Measurements from ENCODE around the gene KCNG2.

KCNG2 gene

GRCh38 chr18:79924814-79925731, 127.3 kb downstream of the KCNG2 start:
- Histone ChIP-seq H3K36me3 (peaks cover 43% of the 10 kb centered on the region), H3K9me3 (ENCODE audit: severe bottlenecking) (peaks cover 5% of the 10 kb centered on the region), H3K27ac (peak overlapping the region; percentile 78), H3K4me3 (ENCODE audit: low read depth, low read length) (peak overlapping the region; percentile 8), H3K27me3 (ENCODE audit: insufficient read depth, low read depth, severe bottlenecking) (no peaks in the 10 kb centered on the region)
- peak; percentile 96 for DNase-seq
- TF ChIP-seq CTCF (IDR thresholded peaks at IDR 0.05; ENCODE audit: low read depth, low read length) = peak; percentile 74

- TF ChIP-seq CTCF (IDR thresholded peaks at IDR 0.05; ENCODE audit: low read depth, low read length) = no peak
- H3K9me3 ChIP-seq (ENCODE audit: severe bottlenecking) = peaks cover 10% of the 10 kb centered on the region
- H3K4me3 ChIP-seq (ENCODE audit: low read depth, low read length) = no peak overlapping the region
- peak overlapping the region; percentile 89 for H3K27ac ChIP-seq
- H3K27me3 ChIP-seq (ENCODE audit: insufficient read depth, low read depth, severe bottlenecking) = no peaks in the 10 kb centered on the region
- DNase-seq = peak; percentile 18
- H3K36me3 ChIP-seq = peaks cover 49% of the 10 kb centered on the region
These were observed 128.6 kb downstream of the KCNG2 start for GRCh38 chr18:79926306-79926705.

- H3K9me3 ChIP-seq (ENCODE audit: severe bottlenecking) = peaks cover 10% of the 10 kb centered on the region
- H3K36me3 ChIP-seq = peaks cover 51% of the 10 kb centered on the region
- peak overlapping the region; percentile 39 for H3K4me3 ChIP-seq (ENCODE audit: low read depth, low read length)
- DNase-seq = peak; percentile 96
- H3K27me3 ChIP-seq (ENCODE audit: insufficient read depth, low read depth, severe bottlenecking) = no peaks in the 10 kb centered on the region
- peak overlapping the region; percentile 89 for H3K27ac ChIP-seq
- TF ChIP-seq CTCF (IDR thresholded peaks at IDR 0.05; ENCODE audit: low read depth, low read length) = no peak
These were observed 129.2 kb downstream of the KCNG2 start for GRCh38 chr18:79926715-79927606.

- Histone ChIP-seq H3K27ac (peak overlapping the region; percentile 89), H3K4me3 (ENCODE audit: low read depth, low read length) (peak overlapping the region; percentile 27), H3K9me3 (ENCODE audit: severe bottlenecking) (peaks cover 11% of the 10 kb centered on the region), H3K27me3 (ENCODE audit: insufficient read depth, low read depth, severe bottlenecking) (no peaks in the 10 kb centered on the region), H3K36me3 (peaks cover 48% of the 10 kb centered on the region)
- TF ChIP-seq CTCF (IDR thresholded peaks at IDR 0.05; ENCODE audit: low read depth, low read length) = no peak
- DNase-seq = peak; percentile 92
These were observed 130.1 kb downstream of the KCNG2 start for GRCh38 chr18:79927607-79928562.

GRCh38 chr18:79928563-79928960, 130.8 kb downstream of the KCNG2 start:
- peaks cover 49% of the 10 kb centered on the region for H3K36me3 ChIP-seq
- TF ChIP-seq CTCF (IDR thresholded peaks at IDR 0.05; ENCODE audit: low read depth, low read length) = no peak

More at GRCh38 chr18:79928563-79928960, 130.8 kb downstream of the KCNG2 start:
- Histone ChIP-seq H3K4me3 (ENCODE audit: low read depth, low read length) (no peak overlapping the region), H3K9me3 (ENCODE audit: severe bottlenecking) (peaks cover 15% of the 10 kb centered on the region), H3K27ac (peak overlapping the region; percentile 89), H3K27me3 (ENCODE audit: insufficient read depth, low read depth, severe bottlenecking) (no peaks in the 10 kb centered on the region)
- DNase-seq = peak; percentile 17

All from WERI-Rb-1 (cell line).